K562 (cell line): Measurements from ENCODE around the gene IL4I1. TPM values are rescaled to one million over a fixed set of nuclear protein-coding genes. Genes with fewer than 3 reads are reported as not detected.

Experiments
- CHD7 ChIP-seq: fragments of 200-600 bp; sonication (generic); IDR thresholded peaks from one replicate; pipeline ENCODE4 v1.6.1; 2012; ENCODE audit warnings: mild to moderate bottlenecking, low read depth, low read length, inconsistent platforms
- CXXC5 ChIP-seq: fragments of 250-450 bp; sonication (Bioruptor Pico); IDR thresholded peaks from 2 replicates; pipeline ENCODE4 v1.8.0; 2022; ENCODE audit warnings: inconsistent platforms, mild to moderate bottlenecking, moderate library complexity
- HMG20A ChIP-seq: fragments of 450-650 bp; formaldehyde crosslinking; conservative IDR thresholded peaks from 2 replicates; pipeline ENCODE4 v1.4.0; 2020; ENCODE audit warnings: mild to moderate bottlenecking, mixed read lengths
- IRF9 ChIP-seq: fragments of 450-650 bp; IDR thresholded peaks from 2 replicates; pipeline ENCODE4 v1.6.1; 2016; ENCODE audit warnings: missing biosample characterization, missing genetic modification characterization
- MCM2 ChIP-seq: fragments of 450-650 bp; IDR thresholded peaks from 2 replicates; pipeline ENCODE4 v1.6.1; 2017; ENCODE audit warnings: low read depth, mild to moderate bottlenecking
- PURB ChIP-seq: sonication (generic); formaldehyde crosslinking; IDR thresholded peaks from 2 replicates; pipeline ENCODE4 v1.9.0; 2021; ENCODE audit warnings: low read depth, mild to moderate bottlenecking, missing genetic modification reagents
- ZEB2 ChIP-seq: fragments of 450-650 bp; IDR thresholded peaks from 2 replicates; pipeline ENCODE4 v1.6.1; 2016
- ZNF583 ChIP-seq: fragments of 250-450 bp; sonication (Bioruptor Pico); IDR thresholded peaks from 2 replicates; pipeline ENCODE4 v1.4.0; 2020
- ZNF589 ChIP-seq: fragments of 200-800 bp; sonication (Bioruptor generic); IDR thresholded peaks from 2 replicates; pipeline ENCODE4 v1.6.1; 2016; ENCODE audit warnings: low read depth, missing genetic modification characterization, missing compliant biosample characterization
- polyA plus RNA-seq, 8 experiments: library from polyadenylated mRNA; depleted of rRNA in 4 of 8; stranded (reverse) in 5 of 8; unstranded in 3 of 8; fragments of >200 nt; fragmentation: Nextera tagmentation in 2 of 8; fragmentation: Illumina TruSeq in 1 of 8; extraction: Ambion mirVana in 2 of 8; extraction: Trizol in 1 of 8; gene quantifications; 2 replicates each; pipeline versions ENCODE4 v1.2.1 to v1.2.3, GENCODE V29; 2011 to 2014; ENCODE audit warnings: inconsistent platforms in 1 of 8, missing spikeins in 1 of 8
- total RNA-seq, 7 experiments: library from RNA; depleted of rRNA in 6 of 7; stranded (reverse); fragments of >200 nt in 6 of 7; fragmentation: Illumina TruSeq in 2 of 7; extraction: Trizol in 2 of 7; gene quantifications; 2 replicates each; pipeline versions ENCODE4 v1.2.1 to v1.2.3, GENCODE V29; 2011 to 2021; ENCODE audit warnings: low replicate concordance in 1 of 7
- TF ChIP-seq, protein P1 (sequence below): fragments of 450-650 bp; IDR thresholded peaks from 2 replicates; pipeline ENCODE4 v1.6.1; 2018; ENCODE audit warnings: mild to moderate bottlenecking, low read depth; ENCODE audit not compliant: partially characterized antibody
- TF ChIP-seq, protein P2 (sequence below), 2 experiments: fragments of 450-650 bp in 1 of 2; sonication (generic) in 1 of 2; formaldehyde crosslinking; conservative IDR thresholded peaks; 2 replicates each; pipeline versions ENCODE4 v1.4.0 to v1.8.1; 2020 to 2022; ENCODE audit warnings: mild to moderate bottlenecking in 1 of 2, missing genetic modification reagents in 1 of 2

Gene IL4I1
- total and polyA plus RNA-seq, 9 of the 15 experiments (the other 6 are each of a cell fraction or from before 2014, with no cell fraction given): 0.06 to 0.95 (median 0.43) TPM; not detected in 2

- no peak for TF ChIP-seq IRF9 (tag)
- TF ChIP-seq, protein P1, sequence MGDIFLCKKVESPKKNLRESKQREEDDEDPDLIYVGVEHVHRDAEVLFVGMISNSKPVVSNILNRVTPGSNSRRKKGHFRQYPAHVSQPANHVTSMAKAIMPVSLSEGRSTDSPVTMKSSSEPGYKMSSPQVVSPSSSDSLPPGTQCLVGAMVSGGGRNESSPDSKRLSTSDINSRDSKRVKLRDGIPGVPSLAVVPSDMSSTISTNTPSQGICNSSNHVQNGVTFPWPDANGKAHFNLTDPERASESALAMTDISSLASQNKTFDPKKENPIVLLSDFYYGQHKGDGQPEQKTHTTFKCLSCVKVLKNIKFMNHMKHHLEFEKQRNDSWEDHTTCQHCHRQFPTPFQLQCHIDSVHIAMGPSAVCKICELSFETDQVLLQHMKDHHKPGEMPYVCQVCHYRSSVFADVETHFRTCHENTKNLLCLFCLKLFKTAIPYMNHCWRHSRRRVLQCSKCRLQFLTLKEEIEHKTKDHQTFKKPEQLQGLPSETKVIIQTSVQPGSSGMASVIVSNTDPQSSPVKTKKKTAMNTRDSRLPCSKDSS: no peak
- TF ChIP-seq MCM2: no peak
- TF ChIP-seq ZNF589 (CRISPR knock-in tag): no peak
- TF ChIP-seq CHD7: no peak
- no peak for TF ChIP-seq PURB
- TF ChIP-seq CXXC5 (CRISPR knock-in tag): no peak
- TF ChIP-seq, protein P2, sequence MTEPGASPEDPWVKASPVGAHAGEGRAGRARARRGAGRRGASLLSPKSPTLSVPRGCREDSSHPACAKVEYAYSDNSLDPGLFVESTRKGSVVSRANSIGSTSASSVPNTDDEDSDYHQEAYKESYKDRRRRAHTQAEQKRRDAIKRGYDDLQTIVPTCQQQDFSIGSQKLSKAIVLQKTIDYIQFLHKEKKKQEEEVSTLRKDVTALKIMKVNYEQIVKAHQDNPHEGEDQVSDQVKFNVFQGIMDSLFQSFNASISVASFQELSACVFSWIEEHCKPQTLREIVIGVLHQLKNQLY (CRISPR knock-in tag; conservative IDR thresholded peaks at IDR 0.05): no peak
- no peak for TF ChIP-seq ZEB2
- TF ChIP-seq ZNF583 (CRISPR knock-in tag): no peak
- TF ChIP-seq HMG20A (CRISPR knock-in tag): no peak
Observed at GRCh38 chr19:49937750-49938381, 41.2 kb upstream of the IL4I1 start (continued).
